ENCODE data around the gene TSPAN4. TPM values are rescaled to one million over a fixed set of nuclear protein-coding genes. Genes with fewer than 3 reads are reported as not detected.

The TSPAN4 gene
- total RNA-seq, 2 experiments from 2014 or later: 1.6 to 2.0 TPM

GRCh38 chr11:898540-899190 is 56.0 kb downstream of the TSPAN4 start:
- H3K36me3 Mint-ChIP-seq (ENCODE audit: low read depth): peaks cover 32% of the 10 kb centered on the region
- no peaks in the 10 kb centered on the region for H3K27me3 Mint-ChIP-seq
- no peak overlapping the region for H3K4me3 Mint-ChIP-seq
- H3K4me1 ChIP-seq (ENCODE audit: insufficient read depth, low read length): no peaks in the 10 kb centered on the region
- H3K27ac ChIP-seq (ENCODE audit: low read depth in 1 of 2, low read length in 2 of 2): no peak overlapping the region
- H3K27ac Mint-ChIP-seq: no peak overlapping the region
- no peaks in the 10 kb centered on the region for H3K27me3 ChIP-seq (ENCODE audit: control insufficient read depth in 1 of 2, insufficient read depth in 2 of 2, low read length in 2 of 2)
- DNase-seq (peak in 1 of 14 experiments; percentile 9), ATAC-seq (ENCODE audit: poor library complexity) (no peak)
- H3K9me3 ChIP-seq (ENCODE audit: control insufficient read depth in 1 of 2, insufficient read depth in 1 of 2, low read length in 2 of 2): no peaks in the 10 kb centered on the region
- TF ChIP-seq CTCF (IDR thresholded peaks at IDR 0.05): no peak
- H3K36me3 ChIP-seq (ENCODE audit: insufficient read depth, low read length): peaks cover 52% of the 10 kb centered on the region
- intact Hi-C loops (cut with DNase I, micrococcal nuclease): no loop called here
- H3K9me3 Mint-ChIP-seq: no peaks in the 10 kb centered on the region
- no peak overlapping the region for H3K4me3 ChIP-seq (ENCODE audit: low read length)
- no peaks in the 10 kb centered on the region for H3K4me1 Mint-ChIP-seq (ENCODE audit: low read depth)
- CTCF ChIA-PET: no interaction called here
- POLR2A ChIA-PET: no interaction called here

GRCh38 chr11:899724-900123 is 57.1 kb downstream of the TSPAN4 start:
- no peaks in the 10 kb centered on the region for H3K27me3 ChIP-seq (ENCODE audit: control insufficient read depth in 1 of 2, insufficient read depth in 2 of 2, low read length in 2 of 2)
- no peaks in the 10 kb centered on the region for H3K9me3 Mint-ChIP-seq
- H3K27me3 Mint-ChIP-seq: no peaks in the 10 kb centered on the region
- ATAC-seq (ENCODE audit: poor library complexity): no peak
- no peaks in the 10 kb centered on the region for H3K4me1 Mint-ChIP-seq (ENCODE audit: low read depth)
- ChIA-PET CTCF (no interaction called here), POLR2A (interaction anchor here (1.2 kb wide), 1 partner anchor 10 kb away, joined by 3 read pairs; the partner anchor contains the start of gene CHID1)
- no peak overlapping the region for H3K4me3 ChIP-seq (ENCODE audit: low read length)
- no peak overlapping the region for H3K27ac ChIP-seq (ENCODE audit: low read depth in 1 of 2, low read length in 2 of 2)
- DNase-seq: no peak
- H3K36me3 Mint-ChIP-seq (ENCODE audit: low read depth): peaks cover 43% of the 10 kb centered on the region
- H3K4me1 ChIP-seq (ENCODE audit: insufficient read depth, low read length): no peaks in the 10 kb centered on the region
- no peak for TF ChIP-seq CTCF (IDR thresholded peaks at IDR 0.05)
- intact Hi-C loops (cut with DNase I, micrococcal nuclease): no loop called here
- no peak overlapping the region for H3K4me3 Mint-ChIP-seq
- no peaks in the 10 kb centered on the region for H3K9me3 ChIP-seq (ENCODE audit: control insufficient read depth in 1 of 2, insufficient read depth in 1 of 2, low read length in 2 of 2)
- H3K36me3 ChIP-seq (ENCODE audit: insufficient read depth, low read length): peaks cover 62% of the 10 kb centered on the region
- no peak overlapping the region for H3K27ac Mint-ChIP-seq

GRCh38 chr11:900545-900944 is 57.9 kb downstream of the TSPAN4 start:
- peaks cover 1% of the 10 kb centered on the region for H3K4me1 Mint-ChIP-seq (ENCODE audit: low read depth)
- H3K27ac Mint-ChIP-seq: no peak overlapping the region
- H3K9me3 Mint-ChIP-seq: no peaks in the 10 kb centered on the region
- H3K4me1 ChIP-seq (ENCODE audit: insufficient read depth, low read length): no peaks in the 10 kb centered on the region
- POLR2A ChIA-PET: interaction anchor here (1.2 kb wide), 1 partner anchor 10 kb away, joined by 3 read pairs; the partner anchor contains the start of gene CHID1
- H3K36me3 Mint-ChIP-seq (ENCODE audit: low read depth): peaks cover 49% of the 10 kb centered on the region
- no peak for TF ChIP-seq CTCF (IDR thresholded peaks at IDR 0.05)
- peaks cover 63% of the 10 kb centered on the region for H3K36me3 ChIP-seq (ENCODE audit: insufficient read depth, low read length)
- no peak overlapping the region for H3K4me3 Mint-ChIP-seq
- H3K27ac ChIP-seq (ENCODE audit: low read depth in 1 of 2, low read length in 2 of 2): no peak overlapping the region
- intact Hi-C loops (cut with DNase I, micrococcal nuclease): no loop called here
- DNase-seq: no peak
- no peaks in the 10 kb centered on the region for H3K27me3 Mint-ChIP-seq
- ATAC-seq (ENCODE audit: poor library complexity): no peak
- CTCF ChIA-PET: interaction anchor here (0.5 kb wide), 1 partner anchor 14 kb away, joined by 3 read pairs; no protein-coding TSS in a partner anchor
- H3K9me3 ChIP-seq (ENCODE audit: control insufficient read depth in 1 of 2, insufficient read depth in 1 of 2, low read length in 2 of 2): no peaks in the 10 kb centered on the region
- H3K4me3 ChIP-seq (ENCODE audit: low read length): no peak overlapping the region
- H3K27me3 ChIP-seq (ENCODE audit: control insufficient read depth in 1 of 2, insufficient read depth in 2 of 2, low read length in 2 of 2): no peaks in the 10 kb centered on the region

Measured in CD4-positive, alpha-beta T cell (primary cell).